Measurements from ENCODE around the gene ACIN1. TPM values are rescaled to one million over a fixed set of nuclear protein-coding genes. Genes with fewer than 3 reads are reported as not detected.
A peak's percentile ranks its signal among the peaks of the same experiment; 100 is the strongest.

Gene ACIN1
- total RNA-seq, 6 donors from 2014 or later, result 91.1 to 350 (median 139) TPM

- ATAC-seq (ENCODE audit: low FRiP score in 2 of 2) (peak in 1 of 2 donors; percentile 56), DNase-seq (no peak)
- H3K27me3 ChIP-seq, result no peaks in the 10 kb centered on the region
- peak in 5 of 6 experiments; percentile 31 to 57 (median 41) for TF ChIP-seq CTCF (IDR thresholded peaks at IDR 0.05)
- no peak for TF ChIP-seq POLR2A (IDR thresholded peaks at IDR 0.05)
- TF ChIP-seq POLR2AphosphoS5 (IDR thresholded peaks at IDR 0.05), result no peak
- TF ChIP-seq EP300 (IDR thresholded peaks at IDR 0.05), result no peak
- peak overlapping the region in 2 of 4 donors; percentile 9 to 23 for H3K27ac ChIP-seq
- no peaks in the 10 kb centered on the region for H3K9me3 ChIP-seq
- no peak overlapping the region for H3K4me3 ChIP-seq
- peaks cover 8 to 14% (median 9%) of the 10 kb centered on the region in 4 donors for H3K4me1 ChIP-seq
- WGBS, 2 donors, result 66 to 70% methylated on average over 5 of the region's 5 CpGs
- H3K36me3 ChIP-seq, result peaks cover 68 to 96% (median 83%) of the 10 kb centered on the region in 4 donors
Observed at GRCh38 chr14:23076785-23077408, 18.0 kb downstream of the ACIN1 start.

- no peak for DNase-seq
- H3K4me1 ChIP-seq, result peaks cover 21 to 31% (median 23%) of the 10 kb centered on the region in 4 donors
- H3K4me3 ChIP-seq, result no peak overlapping the region
- no peaks in the 10 kb centered on the region for H3K27me3 ChIP-seq
- no peak overlapping the region for H3K27ac ChIP-seq
- TF ChIP-seq POLR2A (IDR thresholded peaks at IDR 0.05), result no peak
- no peak for TF ChIP-seq EP300 (IDR thresholded peaks at IDR 0.05)
- TF ChIP-seq POLR2AphosphoS5 (IDR thresholded peaks at IDR 0.05), result no peak
- no peak for TF ChIP-seq CTCF (IDR thresholded peaks at IDR 0.05)
- no peaks in the 10 kb centered on the region for H3K9me3 ChIP-seq
- ATAC-seq (ENCODE audit: low FRiP score in 2 of 2), result no peak
- 83 to 100% methylated on average over 1 of the region's 1 CpG for whole genome bisulfite sequencing, 2 donors
- H3K36me3 ChIP-seq, result peaks cover 48 to 77% (median 64%) of the 10 kb centered on the region in 4 donors
Observed at GRCh38 chr14:23074906-23075305, 20.0 kb downstream of the ACIN1 start.

GRCh38 chr14:23071921-23072539 is 22.9 kb downstream of the ACIN1 start:
- ATAC-seq (ENCODE audit: low FRiP score in 2 of 2) (no peak), DNase-seq (peak in 1 of 2 donors; percentile 21)
- Histone ChIP-seq H3K27me3 (no peaks in the 10 kb centered on the region), H3K4me1 (peaks cover 17 to 43% (median 34%) of the 10 kb centered on the region in 4 donors), H3K4me3 (peak overlapping the region in 2 of 4 donors; percentile 61), H3K9me3 (no peaks in the 10 kb centered on the region), H3K36me3 (peaks cover 30 to 74% (median 56%) of the 10 kb centered on the region in 4 donors), H3K27ac (peak overlapping the region; percentile 73 to 85 (median 85))
- TF ChIP-seq EP300 (IDR thresholded peaks at IDR 0.05) (no peak), POLR2AphosphoS5 (IDR thresholded peaks at IDR 0.05) (no peak), POLR2A (IDR thresholded peaks at IDR 0.05) (no peak), CTCF (IDR thresholded peaks at IDR 0.05) (no peak)
- WGBS, 2 donors, result 56 to 59% methylated on average over 5 of the region's 5 CpGs

GRCh38 chr14:23071244-23071920 is 23.6 kb downstream of the ACIN1 start:
- peak overlapping the region; percentile 14 to 61 (median 50) for H3K4me3 ChIP-seq
- peaks cover 17 to 43% (median 34%) of the 10 kb centered on the region in 4 donors for H3K4me1 ChIP-seq
- 2% methylated on average over 14 of the region's 14 CpGs for WGBS, 2 donors
- ATAC-seq (ENCODE audit: low FRiP score in 2 of 2) (peak; percentile 93 to 96), DNase-seq (peak; percentile 46 to 88)
- no peaks in the 10 kb centered on the region for H3K9me3 ChIP-seq
- H3K27ac ChIP-seq, result peak overlapping the region; percentile 73 to 85 (median 85)
- TF ChIP-seq CTCF (IDR thresholded peaks at IDR 0.05), result no peak
- TF ChIP-seq POLR2A (IDR thresholded peaks at IDR 0.05), result peak in 1 of 4 donors; percentile 46
- peak; percentile 67 to 73 for TF ChIP-seq POLR2AphosphoS5 (IDR thresholded peaks at IDR 0.05)
- TF ChIP-seq EP300 (IDR thresholded peaks at IDR 0.05), result no peak
- no peaks in the 10 kb centered on the region for H3K27me3 ChIP-seq
- peaks cover 30 to 74% (median 60%) of the 10 kb centered on the region in 4 donors for H3K36me3 ChIP-seq

All from upper lobe of left lung (tissue), 6 donors.